ENCODE results near the gene MYMX. TPM values are rescaled to one million over a fixed set of nuclear protein-coding genes. Genes with fewer than 3 reads are reported as not detected.
"Not testable (repeated sequence)": the region's sequence is repeated elsewhere in the genome, so short reads cannot be mapped to it uniquely, and the experiment has no call there.

Gene MYMX
- total RNA-seq, 1 experiment from 2014 or later, result not detected

DNA sequence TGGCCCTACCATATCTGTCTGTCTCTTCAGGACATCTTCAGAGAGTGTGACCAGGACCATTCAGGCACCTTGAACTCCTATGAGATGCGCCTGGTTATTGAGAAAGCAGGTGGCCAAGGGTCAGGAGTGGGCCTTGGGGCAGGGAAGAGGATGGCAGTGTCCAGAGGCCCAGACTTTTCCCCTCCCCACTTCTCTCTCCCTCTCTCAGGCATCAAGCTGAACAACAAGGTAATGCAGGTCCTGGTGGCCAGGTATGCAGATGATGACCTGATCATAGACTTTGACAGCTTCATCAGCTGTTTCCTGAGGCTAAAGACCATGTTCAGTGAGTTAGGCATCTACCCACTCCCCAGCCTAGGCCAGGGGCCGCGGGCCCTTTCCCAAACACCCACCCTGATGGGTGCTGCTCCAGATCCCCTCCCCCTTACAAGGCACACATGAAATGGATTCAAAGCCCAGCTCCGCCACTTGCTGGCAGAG is 33.8 kb upstream of the MYMX start:
- H2AFZ ChIP-seq (ENCODE audit: low read depth, low read length, poor library complexity, severe bottlenecking), result no peak overlapping the region
- ATAC-seq (no peak), DNase-seq (ENCODE audit: low read depth, low spot score) (no peak)
- H3K79me2 ChIP-seq (ENCODE audit: insufficient read depth, low read length), result no peaks in the 10 kb centered on the region
- peaks cover 0 to 8% of the 10 kb centered on the region in 2 experiments; a peak in 1 of 4 replicates for H3K4me1 ChIP-seq (ENCODE audit: control insufficient read depth in 1 of 2, insufficient read depth in 2 of 2, low read length in 2 of 2)
- H3K27ac ChIP-seq (ENCODE audit: low read depth, low read length), result no peak overlapping the region
- no peaks in the 10 kb centered on the region for H3K27me3 ChIP-seq (ENCODE audit: insufficient read depth, low read length)
- TF ChIP-seq SIN3A (IDR thresholded peaks at IDR 0.05; ENCODE audit: low read depth), result no peak
- no peak for TF ChIP-seq ZBTB33 (IDR thresholded peaks at IDR 0.05; ENCODE audit: extremely low read depth, insufficient replicate concordance, low read length)
- no peak for TF ChIP-seq RAD21 (IDR thresholded peaks at IDR 0.05; ENCODE audit: low read depth)
- H4K20me1 ChIP-seq (ENCODE audit: insufficient read depth), result no peaks in the 10 kb centered on the region
- no peak overlapping the region for H3K9ac ChIP-seq (ENCODE audit: low read length)
- ChIA-PET RAD21 (ENCODE audit: low non-redundant PET in 1 of 2, low total read pairs in 2 of 2, uncharacterized antibody in 2 of 2, unreplicated experiment in 2 of 2) (no interaction called here), CTCF (no interaction called here), POLR2A (no interaction called here)
- no peak overlapping the region for H3K4me3 ChIP-seq (replicated peaks in 1 of 2; ENCODE audit: low read depth in 1 of 2, low read length in 2 of 2)
- no peaks in the 10 kb centered on the region for H3K9me3 ChIP-seq (ENCODE audit: control insufficient read depth in 1 of 2, insufficient read depth in 1 of 2, low read depth in 1 of 2, low read length in 2 of 2)
- intact Hi-C loops (cut with micrococcal nuclease), result no loop called here
- H3K36me3 ChIP-seq (ENCODE audit: control insufficient read depth in 1 of 2, insufficient read depth in 2 of 2, low read length in 2 of 2), result no peaks in the 10 kb centered on the region
- BruUV-seq (replicated peaks), result no TSS peak
- no peaks in the 10 kb centered on the region for H3K9me2 ChIP-seq (ENCODE audit: insufficient read depth)
- no peak overlapping the region for H3K4me2 ChIP-seq (ENCODE audit: low read length)

DNA sequence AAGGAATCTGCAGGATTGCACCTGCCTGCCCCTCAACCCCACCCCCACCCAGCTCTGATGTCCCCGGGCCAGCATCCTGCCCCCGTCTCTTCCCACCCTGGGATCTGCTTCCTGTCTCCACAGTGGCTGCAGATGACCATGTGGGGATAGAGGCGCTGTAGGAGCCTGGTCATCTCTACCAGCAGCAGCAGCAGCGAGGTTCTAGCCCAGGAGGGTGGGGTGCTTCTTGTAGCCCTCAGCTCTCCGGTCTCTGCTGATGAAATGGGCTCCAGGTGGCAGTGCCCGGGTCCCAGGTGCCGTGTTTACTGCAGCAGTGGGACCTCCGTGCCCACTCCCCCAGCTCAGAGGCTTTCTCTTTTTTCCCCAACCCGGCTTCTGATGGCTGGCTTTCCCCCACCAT is 32.9 kb upstream of the MYMX start:
- Histone ChIP-seq H4K20me1 (ENCODE audit: insufficient read depth) (no peaks in the 10 kb centered on the region), H3K27me3 (ENCODE audit: insufficient read depth, low read length) (no peaks in the 10 kb centered on the region), H3K9me3 (ENCODE audit: control insufficient read depth in 1 of 2, insufficient read depth in 1 of 2, low read depth in 1 of 2, low read length in 2 of 2) (no peaks in the 10 kb centered on the region), H3K9ac (ENCODE audit: low read length) (no peak overlapping the region), H3K4me1 (ENCODE audit: control insufficient read depth in 1 of 2, insufficient read depth in 2 of 2, low read length in 2 of 2) (peaks cover 0 to 8% of the 10 kb centered on the region in 2 experiments; a peak in 1 of 4 replicates), H3K9me2 (ENCODE audit: insufficient read depth) (no peaks in the 10 kb centered on the region), H3K27ac (ENCODE audit: low read depth, low read length) (no peak overlapping the region), H3K36me3 (ENCODE audit: control insufficient read depth in 1 of 2, insufficient read depth in 2 of 2, low read length in 2 of 2) (no peaks in the 10 kb centered on the region), H2AFZ (ENCODE audit: low read depth, low read length, poor library complexity, severe bottlenecking) (no peak overlapping the region), H3K4me2 (ENCODE audit: low read length) (no peak overlapping the region), H3K4me3 (replicated peaks in 1 of 2; ENCODE audit: low read depth in 1 of 2, low read length in 2 of 2) (no peak overlapping the region), H3K79me2 (ENCODE audit: insufficient read depth, low read length) (no peaks in the 10 kb centered on the region)
- DNase-seq (ENCODE audit: low read depth, low spot score) (no peak), ATAC-seq (no peak)
- no TSS peak for BruUV-seq (replicated peaks)
- ChIA-PET POLR2A (no interaction called here), CTCF (no interaction called here), RAD21 (ENCODE audit: low non-redundant PET in 1 of 2, low total read pairs in 2 of 2, uncharacterized antibody in 2 of 2, unreplicated experiment in 2 of 2) (no interaction called here)
- intact Hi-C loops (cut with micrococcal nuclease), result no loop called here
- no peak for TF ChIP-seq EGR1 (IDR thresholded peaks at IDR 0.05; ENCODE audit: low read depth)
- TF ChIP-seq YY1 (IDR thresholded peaks at IDR 0.05; ENCODE audit: extremely low read depth, insufficient replicate concordance, low read depth, low read length), result no peak
- no peak for TF ChIP-seq FOSL1 (IDR thresholded peaks at IDR 0.05; ENCODE audit: low read depth)
- no peak for TF ChIP-seq CEBPB (IDR thresholded peaks at IDR 0.05; ENCODE audit: low read depth)
- TF ChIP-seq RAD21 (IDR thresholded peaks at IDR 0.05; ENCODE audit: low read depth), result no peak
- no peak for TF ChIP-seq TCF7L2 (IDR thresholded peaks at IDR 0.05; ENCODE audit: borderline replicate concordance, extremely low read depth, insufficient read depth, insufficient read length)
- TF ChIP-seq CBX3 (IDR thresholded peaks at IDR 0.05; ENCODE audit: low read depth), result no peak

DNA sequence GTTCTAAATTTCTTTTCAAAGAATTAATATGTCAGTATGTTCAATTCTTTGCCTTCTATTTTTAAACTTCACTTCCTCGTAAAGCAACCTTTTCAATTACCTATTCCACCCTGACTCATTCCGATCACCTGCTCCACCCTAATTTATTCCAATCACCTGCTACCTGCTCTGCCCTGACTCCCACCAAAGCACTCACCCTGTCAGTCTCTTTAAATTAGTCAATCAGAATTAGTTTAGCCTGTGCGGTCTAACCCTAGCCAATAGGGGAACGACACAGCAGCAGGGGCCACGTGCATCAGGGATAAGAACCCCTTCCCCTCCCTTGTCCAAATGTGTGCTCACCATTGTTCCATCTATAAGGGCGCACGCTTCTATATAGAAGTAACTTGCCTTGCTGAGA is 31.4 kb upstream of the MYMX start:
- H3K9me2 ChIP-seq (ENCODE audit: insufficient read depth); H3K36me3 ChIP-seq (ENCODE audit: control insufficient read depth in 1 of 2, insufficient read depth in 2 of 2, low read length in 2 of 2); H3K9me3 ChIP-seq (ENCODE audit: control insufficient read depth in 1 of 2, insufficient read depth in 1 of 2, low read depth in 1 of 2, low read length in 2 of 2); H3K9ac ChIP-seq (ENCODE audit: low read length); H4K20me1 ChIP-seq (ENCODE audit: insufficient read depth); H3K4me3 ChIP-seq (replicated peaks in 1 of 2; ENCODE audit: low read depth in 1 of 2, low read length in 2 of 2); ATAC-seq; H3K4me1 ChIP-seq (ENCODE audit: control insufficient read depth in 1 of 2, insufficient read depth in 2 of 2, low read length in 2 of 2); H3K27me3 ChIP-seq (ENCODE audit: insufficient read depth, low read length); DNase-seq (ENCODE audit: low read depth, low spot score); H2AFZ ChIP-seq (ENCODE audit: low read depth, low read length, poor library complexity, severe bottlenecking); H3K27ac ChIP-seq (ENCODE audit: low read depth, low read length); CTCF ChIA-PET; intact Hi-C loops (cut with micrococcal nuclease); BruUV-seq (replicated peaks); RAD21 ChIA-PET (ENCODE audit: low non-redundant PET in 1 of 2, low total read pairs in 2 of 2, uncharacterized antibody in 2 of 2, unreplicated experiment in 2 of 2); H3K79me2 ChIP-seq (ENCODE audit: insufficient read depth, low read length); H3K4me2 ChIP-seq (ENCODE audit: low read length): not testable (repeated sequence)
- POLR2A ChIA-PET, result interaction anchor here (0.6 kb wide), 1 partner anchor 27 kb away, joined by 4 read pairs; no protein-coding TSS in a partner anchor
